CD8-positive, alpha-beta memory T cell (primary cell): ENCODE data around the gene RPL39. TPM values are rescaled to one million over a fixed set of nuclear protein-coding genes. Genes with fewer than 3 reads are reported as not detected.
"Not testable (repeated sequence)": the region's sequence is repeated elsewhere in the genome, so short reads cannot be mapped to it uniquely, and the experiment has no call there.

Experiments
- CTCF ChIA-PET: fragments of 350-600 bp; sonication (Branson Sonifier 250); formaldehyde crosslinking; loops from one replicate; lab custom pipeline; 2021; ENCODE audit warnings: antibody characterized with exemption; lab: Charles Lee
- POLR2A ChIA-PET: fragments of 350-600 bp; sonication (Branson Sonifier 250); formaldehyde crosslinking; loops from one replicate; lab custom pipeline; 2021; ENCODE audit warnings: antibody characterized with exemption; lab: Charles Lee
- DNase-seq, 5 donors: peaks; one replicate each; pipeline versions ENCODE4 v3.0.0 to v3.0.0-alpha.2; 2020 to 2022; ENCODE audit warnings: mixed read lengths in 1 of 5
- H3K27ac ChIP-seq: one replicate; pipeline ENCODE4 v1.7.0; 2013; ENCODE audit warnings: low read depth, mild to moderate bottlenecking, low read length, moderate library complexity
- H3K27me3 ChIP-seq: 2 replicates; pipeline ENCODE4 v1.7.0; 2013; ENCODE audit warnings: low read length, mild to moderate bottlenecking; ENCODE audit not compliant: insufficient read depth, poor library complexity, severe bottlenecking
- H3K36me3 ChIP-seq: 2 replicates; pipeline ENCODE4 v1.7.0; 2013; ENCODE audit warnings: mild to moderate bottlenecking, low read length, moderate library complexity; ENCODE audit not compliant: insufficient read depth
- H3K4me1 ChIP-seq: 2 replicates; pipeline ENCODE4 v1.7.0; 2013; ENCODE audit warnings: mild to moderate bottlenecking, low read length, moderate library complexity; ENCODE audit not compliant: insufficient read depth
- H3K4me3 ChIP-seq: 2 replicates; pipeline ENCODE4 v1.7.0; 2013; ENCODE audit warnings: mild to moderate bottlenecking, low read length
- H3K9me3 ChIP-seq: 2 replicates; pipeline ENCODE4 v1.7.0; 2013; ENCODE audit warnings: mild to moderate bottlenecking, low read length
- H3K27ac Mint-ChIP-seq, 8 donors: one replicate each; pipeline ENCODE4 v1.8.0; 2020 to 2021; ENCODE audit warnings: mixed read lengths in 8 of 8, mild to moderate bottlenecking in 6 of 8, inconsistent platforms in 3 of 8, moderate library complexity in 3 of 8
- H3K27me3 Mint-ChIP-seq, 2 donors: one replicate each; pipeline ENCODE4 v1.8.0; 2020 to 2021; ENCODE audit warnings: mixed read lengths in 2 of 2, mild to moderate bottlenecking in 1 of 2, moderate library complexity in 1 of 2
- H3K36me3 Mint-ChIP-seq, 3 donors: one replicate each; pipeline ENCODE4 v1.8.0; 2020 to 2021; ENCODE audit warnings: mixed read lengths in 3 of 3, inconsistent platforms in 1 of 3, mild to moderate bottlenecking in 1 of 3
- H3K4me1 Mint-ChIP-seq, 3 donors: one replicate each; pipeline ENCODE4 v1.8.0; 2020 to 2021; ENCODE audit warnings: mixed read lengths in 3 of 3, inconsistent platforms in 1 of 3, mild to moderate bottlenecking in 1 of 3
- H3K4me3 Mint-ChIP-seq, 7 donors: one replicate each; pipeline ENCODE4 v1.8.0; 2020 to 2021; ENCODE audit warnings: mixed read lengths in 7 of 7, mild to moderate bottlenecking in 6 of 7, moderate library complexity in 4 of 7, inconsistent platforms in 2 of 7
- H3K9me3 Mint-ChIP-seq, 5 donors: one replicate each; pipeline ENCODE4 v1.8.0; 2020 to 2022; ENCODE audit warnings: mixed read lengths in 5 of 5, mild to moderate bottlenecking in 3 of 5, moderate library complexity in 2 of 5, inconsistent platforms in 1 of 5
- polyA plus RNA-seq: library from polyadenylated mRNA; unstranded; fragments of 300-500 nt; fragmentation: Illumina TruSeq; gene quantifications from one replicate; pipeline ENCODE4 v1.2.3, GENCODE V29; 2021
- total RNA-seq, 2 experiments: library from RNA; stranded (reverse); gene quantifications; one replicate each; pipeline ENCODE4 v1.2.3, GENCODE V29; 2021

The RPL39 gene
- total RNA-seq (1,000 to 10,000 TPM; 2,337 to 2,451 TPM), polyA plus RNA-seq (3,498 TPM)

DNA sequence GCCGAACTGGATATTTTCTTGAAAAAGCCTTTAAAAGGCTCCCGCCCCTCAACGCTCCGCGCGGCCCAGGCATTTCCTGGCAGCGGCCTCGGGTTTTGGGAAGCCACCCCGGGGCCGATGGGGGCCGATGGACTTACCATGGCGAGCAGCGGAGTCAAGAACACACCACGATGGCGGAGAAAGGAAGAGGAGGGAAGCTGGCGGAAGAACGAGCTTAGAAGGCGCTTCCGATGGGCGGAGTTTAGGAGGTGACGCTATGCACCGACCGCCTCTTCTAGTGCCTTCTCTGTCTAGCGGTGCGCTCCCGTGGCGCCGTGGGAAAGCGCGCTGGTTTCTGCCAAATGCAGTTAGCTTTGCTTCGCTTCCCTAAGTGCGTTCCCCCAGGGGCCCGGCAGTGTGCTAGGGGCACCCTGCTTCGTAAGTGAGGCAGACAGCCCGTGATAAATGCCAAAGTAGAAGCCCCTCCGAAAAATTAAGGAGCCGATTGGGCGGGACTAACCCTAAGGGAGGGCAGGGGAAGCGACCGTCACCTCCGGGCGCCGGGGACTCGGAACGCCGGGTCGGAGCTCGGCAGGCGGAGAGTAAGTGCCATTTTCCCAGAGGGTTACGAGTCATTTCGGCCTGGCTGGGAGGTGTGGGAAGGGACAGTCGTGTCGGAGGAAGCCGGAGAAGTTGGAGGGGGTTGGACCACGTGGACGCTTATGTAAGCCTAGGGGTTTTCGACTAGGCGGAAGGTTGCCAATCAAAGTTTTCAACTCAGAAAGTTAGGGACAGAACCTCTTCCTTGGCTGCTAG lies at the start of gene RPL39:
TSS of gene RPL39 (minus strand) at position 194 of the 795 bp plus-strand sequence. CDS start at position 140, 54 bp downstream.
- peak; percentile 67 to 87 (median 79) for DNase-seq
- CTCF ChIA-PET: interaction anchor here (0.6 to 2.0 kb wide), 10 partner anchors 33 to 276 kb away, joined by 3 to 9 read pairs (median 4); partner anchors contain the start of genes SEPTIN6 and SOWAHD
- H3K4me1 Mint-ChIP-seq: peaks cover 25 to 50% (median 38%) of the 10 kb centered on the region in 3 donors
- H3K4me3 ChIP-seq: peak within 1 kb of the TSS; percentile 72
- no peaks in the 10 kb centered on the region for H3K9me3 ChIP-seq
- peak within 1 kb of the TSS; percentile 94 to 98 (median 96) for H3K4me3 Mint-ChIP-seq
- POLR2A ChIA-PET: interaction anchor here (0.5 to 2.4 kb wide), 14 partner anchors 10 to 217 kb away, joined by 3 to 19 read pairs (median 4); partner anchors contain the start of genes NKRF, RNF113A, SEPTIN6 and SOWAHD
- H3K27me3 ChIP-seq: no peaks in the 10 kb centered on the region
- H3K27ac Mint-ChIP-seq: peak within 1 kb of the TSS; percentile 89 to 99 (median 98)
- H3K36me3 ChIP-seq: peaks cover 6% of the 10 kb centered on the region
- peak within 1 kb of the TSS; percentile 91 for H3K27ac ChIP-seq
- H3K4me1 ChIP-seq: peaks cover 25% of the 10 kb centered on the region
- H3K9me3 Mint-ChIP-seq: no peaks in the 10 kb centered on the region
- H3K27me3 Mint-ChIP-seq: peaks cover 0 to 4% of the 10 kb centered on the region in 2 donors
- peaks cover 0 to 41% (median 6%) of the 10 kb centered on the region in 3 donors for H3K36me3 Mint-ChIP-seq

- H3K36me3 Mint-ChIP-seq: peaks cover 5 to 72% (median 23%) of the 10 kb centered on the region in 3 donors
- H3K9me3 Mint-ChIP-seq: no peaks in the 10 kb centered on the region
- H3K27ac ChIP-seq: no peak overlapping the region
- no peak overlapping the region for H3K4me3 ChIP-seq
- ChIA-PET POLR2A (no interaction called here), CTCF (interaction anchor here (0.7 kb wide), 1 partner anchor 15 kb away, joined by 3 read pairs; no protein-coding TSS in a partner anchor)
- H3K36me3 ChIP-seq: no peaks in the 10 kb centered on the region
- peaks cover 0 to 9% of the 10 kb centered on the region in 2 donors for H3K27me3 Mint-ChIP-seq
- no peak overlapping the region for H3K27ac Mint-ChIP-seq
- no peaks in the 10 kb centered on the region for H3K4me1 ChIP-seq
- no peaks in the 10 kb centered on the region for H3K4me1 Mint-ChIP-seq
- no peaks in the 10 kb centered on the region for H3K9me3 ChIP-seq
- H3K27me3 ChIP-seq: no peaks in the 10 kb centered on the region
- no peak for DNase-seq
- H3K4me3 Mint-ChIP-seq: no peak overlapping the region
These were observed 42.5 kb upstream of the RPL39 start for GRCh38 chrX:119833905-119834304.

DNA sequence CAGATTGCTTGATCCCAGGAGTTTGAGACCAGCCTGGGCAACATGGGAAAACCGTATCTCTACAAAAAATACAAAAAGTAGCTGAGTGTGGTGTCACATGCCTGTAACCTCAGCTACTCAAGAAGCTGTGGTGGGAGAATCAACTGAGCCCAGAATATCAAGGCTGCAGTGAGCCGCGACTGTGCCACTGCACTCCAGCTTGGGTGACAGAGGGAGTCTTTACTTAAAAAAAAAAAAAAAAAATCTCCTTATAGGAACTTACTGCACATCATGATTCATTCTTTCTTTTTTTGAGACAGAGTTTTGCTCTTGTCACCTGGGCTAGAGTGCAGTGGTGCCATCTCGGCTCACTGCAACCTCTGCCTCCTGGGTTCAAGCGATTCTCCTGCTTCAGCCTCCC lies 37.0 kb upstream of the RPL39 start:
- no peak for DNase-seq
- H3K4me3 Mint-ChIP-seq: no peak overlapping the region
- CTCF ChIA-PET: no interaction called here
- Histone ChIP-seq H3K36me3 (no peaks in the 10 kb centered on the region), H3K27me3 (no peaks in the 10 kb centered on the region), H3K9me3 (no peaks in the 10 kb centered on the region), H3K27ac (no peak overlapping the region), H3K4me1 (no peaks in the 10 kb centered on the region), H3K4me3 (no peak overlapping the region)
- H3K9me3 Mint-ChIP-seq: no peaks in the 10 kb centered on the region
- POLR2A ChIA-PET: interaction anchor here (0.6 kb wide), 1 partner anchor 173 kb away, joined by 3 read pairs; no protein-coding TSS in a partner anchor
- H3K27me3 Mint-ChIP-seq: peaks cover 0 to 4% of the 10 kb centered on the region in 2 donors
- peak overlapping the region in 1 of 8 donors; percentile 80 for H3K27ac Mint-ChIP-seq
- peaks cover 4 to 33% (median 12%) of the 10 kb centered on the region in 3 donors for H3K36me3 Mint-ChIP-seq
- peaks cover 0 to 5% (median 0%) of the 10 kb centered on the region in 3 donors for H3K4me1 Mint-ChIP-seq

DNA sequence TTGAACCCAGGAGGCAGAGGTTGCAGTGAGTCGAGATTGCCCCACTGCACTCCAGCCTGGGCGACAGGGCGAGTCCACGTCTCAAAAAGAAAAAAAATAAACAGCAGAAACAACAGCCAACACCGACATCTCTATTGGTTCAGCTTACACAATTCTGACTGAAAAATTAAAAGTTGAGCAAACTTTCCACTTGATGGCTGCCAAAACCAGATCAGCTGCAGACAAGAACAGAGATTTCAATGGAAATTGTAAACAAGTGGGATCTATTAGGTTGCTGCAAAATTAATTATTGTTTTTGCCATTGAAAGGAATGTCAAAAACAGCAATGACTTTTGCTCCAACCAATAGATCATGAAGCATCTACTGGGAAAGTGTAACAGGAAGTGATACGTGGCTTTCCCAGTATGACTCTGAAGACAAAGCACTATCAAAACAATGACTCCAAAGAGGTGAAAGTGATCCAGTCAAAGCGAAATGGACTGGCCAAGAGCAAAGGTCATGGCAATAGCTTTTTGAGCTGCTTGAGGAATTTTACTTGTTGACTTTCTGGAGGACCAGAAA lies 35.0 kb upstream of the RPL39 start:
- Mint-ChIP-seq H3K27ac (peak overlapping the region in 1 of 8 donors; percentile 6), H3K4me3 (no peak overlapping the region), H3K9me3 (no peaks in the 10 kb centered on the region), H3K36me3 (peaks cover 4 to 20% (median 8%) of the 10 kb centered on the region in 3 donors), H3K4me1 (peaks cover 9 to 17% (median 10%) of the 10 kb centered on the region in 3 donors), H3K27me3 (peaks cover 0 to 4% of the 10 kb centered on the region in 2 donors)
- no peaks in the 10 kb centered on the region for H3K27me3 ChIP-seq
- CTCF ChIA-PET: no interaction called here
- H3K27ac ChIP-seq: no peak overlapping the region
- POLR2A ChIA-PET: interaction anchor here (0.6 kb wide), 1 partner anchor 229 kb away, joined by 3 read pairs; no protein-coding TSS in a partner anchor
- H3K4me3 ChIP-seq: no peak overlapping the region
- no peaks in the 10 kb centered on the region for H3K36me3 ChIP-seq
- no peaks in the 10 kb centered on the region for H3K9me3 ChIP-seq
- H3K4me1 ChIP-seq: peaks cover 5% of the 10 kb centered on the region
- no peak for DNase-seq

GRCh38 chrX:119824221-119824620 lies 32.8 kb upstream of the RPL39 start:
- CTCF ChIA-PET, DNase-seq, H3K9me3 ChIP-seq, H3K36me3 Mint-ChIP-seq, H3K9me3 Mint-ChIP-seq, H3K27ac Mint-ChIP-seq, H3K27me3 Mint-ChIP-seq, H3K36me3 ChIP-seq, H3K4me3 ChIP-seq, H3K27me3 ChIP-seq, H3K27ac ChIP-seq, H3K4me1 ChIP-seq, POLR2A ChIA-PET: not testable (repeated sequence)
- peaks cover 10 to 21% (median 10%) of the 10 kb centered on the region in 3 donors for H3K4me1 Mint-ChIP-seq
- H3K4me3 Mint-ChIP-seq: peak overlapping the region in 1 of 7 donors; percentile 23

DNA sequence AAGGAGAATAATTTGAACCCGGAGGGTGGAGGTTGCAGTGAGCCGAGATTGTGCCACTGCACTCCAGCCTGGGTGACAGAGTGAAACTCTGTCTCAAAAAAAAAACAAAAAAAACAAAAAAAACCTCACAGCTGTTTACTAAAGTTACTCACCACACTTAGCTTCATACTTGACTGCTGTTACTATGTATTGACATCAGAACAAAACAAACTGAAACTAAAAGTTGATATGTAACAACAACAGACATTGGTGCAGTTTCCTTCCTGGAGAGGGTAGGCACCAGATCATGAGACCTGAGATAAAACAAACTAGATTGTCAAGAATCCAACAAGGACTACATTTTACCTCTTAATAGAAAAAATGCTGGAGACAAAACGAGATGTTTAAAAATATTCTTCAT lies 30.3 kb upstream of the RPL39 start:
- H3K4me3 Mint-ChIP-seq: peak overlapping the region in 6 of 7 donors; percentile 6 to 62 (median 24)
- peak overlapping the region; percentile 76 to 93 (median 82) for H3K27ac Mint-ChIP-seq

GRCh38 chrX:119817130-119817690 lies 25.8 kb upstream of the RPL39 start:
- peaks cover 0 to 3% of the 10 kb centered on the region in 2 donors for H3K27me3 Mint-ChIP-seq
- no peaks in the 10 kb centered on the region for H3K36me3 ChIP-seq

More for the DNA sequence above, 30.3 kb upstream of the RPL39 start:
- H3K36me3 Mint-ChIP-seq, H3K36me3 ChIP-seq, CTCF ChIA-PET, H3K9me3 ChIP-seq, H3K4me3 ChIP-seq, H3K27me3 ChIP-seq, H3K9me3 Mint-ChIP-seq, H3K4me1 ChIP-seq, H3K27me3 Mint-ChIP-seq: not testable (repeated sequence)
- POLR2A ChIA-PET: interaction anchor here (0.9 to 1.5 kb wide), 2 partner anchors 30 to 49 kb away, joined by 3 to 9 read pairs; partner anchors contain the start of gene RPL39
- H3K4me1 Mint-ChIP-seq: peaks cover 10 to 18% (median 10%) of the 10 kb centered on the region in 3 donors
- H3K27ac ChIP-seq: peak overlapping the region; percentile 24
- peak in 2 of 5 donors; percentile 66 to 72 for DNase-seq

More at GRCh38 chrX:119817130-119817690, 25.8 kb upstream of the RPL39 start:
- ChIA-PET CTCF (no interaction called here), POLR2A (interaction anchor here (0.9 kb wide), 1 partner anchor 18 kb away, joined by 4 read pairs; no protein-coding TSS in a partner anchor)
- peaks cover 4% of the 10 kb centered on the region for H3K4me1 ChIP-seq
- H3K27me3 ChIP-seq: no peaks in the 10 kb centered on the region
- no peak overlapping the region for H3K27ac ChIP-seq
- H3K4me3 ChIP-seq: no peak overlapping the region
- H3K9me3 Mint-ChIP-seq: no peaks in the 10 kb centered on the region
- no peak for DNase-seq
- H3K27ac Mint-ChIP-seq: peak overlapping the region in 1 of 8 donors; percentile 2
- H3K4me3 Mint-ChIP-seq: no peak overlapping the region
- no peaks in the 10 kb centered on the region for H3K9me3 ChIP-seq
- peaks cover 7 to 11% (median 8%) of the 10 kb centered on the region in 3 donors for H3K4me1 Mint-ChIP-seq
- no peaks in the 10 kb centered on the region for H3K36me3 Mint-ChIP-seq
